HUES48 (cell line): Measurements from ENCODE around the gene CELF1.
"Not testable (repeated sequence)": the region's sequence is repeated elsewhere in the genome, so short reads cannot be mapped to it uniquely, and the experiment has no call there.

Experiments
- H3K27ac ChIP-seq: one replicate; pipeline ENCODE4 v1.7.0; 2013; ENCODE audit warnings: low read depth, low read length, inconsistent platforms
- H3K27me3 ChIP-seq: 2 replicates; pipeline ENCODE4 v1.6.1; 2013; ENCODE audit warnings: mild to moderate bottlenecking, low read length; ENCODE audit not compliant: control insufficient read depth, insufficient read depth
- H3K36me3 ChIP-seq: 2 replicates; pipeline ENCODE4 v1.6.1; 2013; ENCODE audit warnings: low read length; ENCODE audit not compliant: control insufficient read depth, insufficient read depth
- H3K4me1 ChIP-seq: 2 replicates; pipeline ENCODE4 v1.6.1; 2013; ENCODE audit warnings: mild to moderate bottlenecking, low read length; ENCODE audit not compliant: control insufficient read depth, insufficient read depth
- H3K4me3 ChIP-seq: 2 replicates; pipeline ENCODE4 v1.5.1; 2013; ENCODE audit warnings: mild to moderate bottlenecking, low read depth, low read length
- H3K9ac ChIP-seq: 2 replicates; pipeline ENCODE4 v1.6.1; 2013; ENCODE audit warnings: mild to moderate bottlenecking, low read depth, low read length, moderate library complexity
- H3K9me3 ChIP-seq: 2 replicates; pipeline ENCODE4 v1.6.1; 2013; ENCODE audit warnings: low read length; ENCODE audit not compliant: control insufficient read depth, insufficient read depth

CELF1 gene

GRCh38 chr11:47538741-47539565 lies 14.0 kb downstream of the CELF1 start:
- Histone ChIP-seq H3K4me1 (peaks cover 22% of the 10 kb centered on the region), H3K9ac (no peak overlapping the region; the same call in 1 of the 2 replicates), H3K27ac (no peak overlapping the region)

DNA sequence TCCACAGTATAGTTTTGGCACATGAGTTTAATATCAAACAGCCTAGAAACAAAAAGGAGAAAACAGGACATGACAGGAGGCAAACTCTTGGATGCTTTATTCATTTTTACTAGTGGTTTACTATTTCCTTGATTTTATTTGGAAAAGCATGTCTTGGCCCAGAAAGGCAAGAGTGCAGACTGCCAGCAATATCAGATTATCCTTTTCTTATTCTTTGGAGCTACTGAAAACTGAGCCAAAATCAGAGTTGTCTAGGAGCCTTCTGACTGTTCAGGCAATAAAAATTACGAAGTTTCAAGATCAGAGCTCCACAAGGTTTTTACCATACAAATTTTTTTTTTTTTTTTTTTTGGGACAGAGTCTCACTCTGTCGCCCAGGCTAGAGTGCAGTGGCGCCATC lies 16.0 kb downstream of the CELF1 start:
- no peaks in the 10 kb centered on the region for H3K9me3 ChIP-seq
- no peaks in the 10 kb centered on the region for H3K27me3 ChIP-seq
- no peak overlapping the region for H3K4me3 ChIP-seq
- no peak overlapping the region for H3K9ac ChIP-seq
- peaks cover 23% of the 10 kb centered on the region for H3K4me1 ChIP-seq
- no peak overlapping the region for H3K27ac ChIP-seq
- 0 out of 2 replicates have a peak, but pooled peaks cover 4% of the 10 kb centered on the region for H3K36me3 ChIP-seq

More at GRCh38 chr11:47538741-47539565, 14.0 kb downstream of the CELF1 start:
- no peaks in the 10 kb centered on the region for H3K9me3 ChIP-seq
- no peak overlapping the region for H3K4me3 ChIP-seq
- 0 out of 2 replicates have a peak, but pooled peaks cover 4% of the 10 kb centered on the region for H3K36me3 ChIP-seq
- no peaks in the 10 kb centered on the region for H3K27me3 ChIP-seq

- Histone ChIP-seq H3K27ac (no peak overlapping the region), H3K4me3 (no peak overlapping the region), H3K27me3 (no peaks in the 10 kb centered on the region), H3K4me1 (peaks cover 17% of the 10 kb centered on the region), H3K9me3 (no peaks in the 10 kb centered on the region), H3K36me3 (0 out of 2 replicates have a peak, but pooled peaks cover 4% of the 10 kb centered on the region), H3K9ac (no peak overlapping the region)
Measured at GRCh38 chr11:47534704-47535251, 18.2 kb downstream of the CELF1 start.

- H3K9me3 ChIP-seq: no peaks in the 10 kb centered on the region
- no peak overlapping the region for H3K9ac ChIP-seq
- no peak overlapping the region for H3K27ac ChIP-seq
- H3K36me3 ChIP-seq: 0 out of 2 replicates have a peak, but pooled peaks cover 4% of the 10 kb centered on the region
- no peaks in the 10 kb centered on the region for H3K27me3 ChIP-seq
- no peak overlapping the region for H3K4me3 ChIP-seq
- H3K4me1 ChIP-seq: peaks cover 8% of the 10 kb centered on the region
Measured at GRCh38 chr11:47533690-47534151, 19.2 kb downstream of the CELF1 start.

- Histone ChIP-seq H3K9me3 (no peaks in the 10 kb centered on the region), H3K4me3 (no peak overlapping the region), H3K27ac (peak overlapping the region; percentile 8), H3K4me1 (peaks cover 6% of the 10 kb centered on the region), H3K36me3 (0 out of 2 replicates have a peak, but pooled peaks cover 4% of the 10 kb centered on the region), H3K9ac (no peak overlapping the region), H3K27me3 (no peaks in the 10 kb centered on the region)
Measured at GRCh38 chr11:47532597-47533213, 20.2 kb downstream of the CELF1 start.

DNA sequence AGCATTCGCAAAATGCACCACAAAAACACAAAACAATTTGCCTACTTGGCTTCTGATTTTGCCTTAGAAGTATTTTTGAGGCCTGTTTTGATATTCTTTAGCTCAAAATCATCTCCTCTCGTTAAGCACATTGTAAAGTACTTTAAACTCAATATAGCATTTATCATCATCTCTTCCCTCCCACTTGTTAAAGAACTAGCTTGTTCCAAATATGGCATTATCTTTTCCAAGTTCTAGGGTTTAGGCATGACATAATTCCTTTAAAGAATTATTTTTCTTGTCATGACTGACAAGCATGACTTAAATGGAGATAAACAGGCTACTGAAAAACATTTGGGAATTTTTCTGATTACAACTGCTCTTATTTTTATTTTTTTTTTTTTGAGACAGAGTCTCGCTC lies 21.3 kb downstream of the CELF1 start:
- Histone ChIP-seq H3K36me3 (0 out of 2 replicates have a peak, but pooled peaks cover 4% of the 10 kb centered on the region), H3K4me1 (peaks cover 6% of the 10 kb centered on the region), H3K9ac (no peak overlapping the region), H3K9me3 (no peaks in the 10 kb centered on the region), H3K4me3 (no peak overlapping the region), H3K27me3 (no peaks in the 10 kb centered on the region), H3K27ac (no peak overlapping the region)

GRCh38 chr11:47530721-47531120 lies 22.2 kb downstream of the CELF1 start:
- H3K27ac ChIP-seq, H3K36me3 ChIP-seq, H3K9ac ChIP-seq, H3K9me3 ChIP-seq, H3K27me3 ChIP-seq, H3K4me3 ChIP-seq: not testable (repeated sequence)
- H3K4me1 ChIP-seq: peaks cover 14% of the 10 kb centered on the region

- Histone ChIP-seq H3K4me3 (no peak overlapping the region), H3K27ac (no peak overlapping the region), H3K36me3 (0 out of 2 replicates have a peak, but pooled peaks cover 4% of the 10 kb centered on the region), H3K4me1 (peaks cover 22% of the 10 kb centered on the region), H3K9ac (no peak overlapping the region), H3K9me3 (no peaks in the 10 kb centered on the region), H3K27me3 (no peaks in the 10 kb centered on the region)
Measured at GRCh38 chr11:47529951-47530350, 23.0 kb downstream of the CELF1 start.

GRCh38 chr11:47527186-47527585 lies 25.7 kb downstream of the CELF1 start:
- Histone ChIP-seq H3K27me3 (no peaks in the 10 kb centered on the region), H3K9ac (no peak overlapping the region), H3K4me3 (no peak overlapping the region), H3K9me3 (no peaks in the 10 kb centered on the region), H3K4me1 (peaks cover 35% of the 10 kb centered on the region), H3K36me3 (no peaks in the 10 kb centered on the region), H3K27ac (no peak overlapping the region)

DNA sequence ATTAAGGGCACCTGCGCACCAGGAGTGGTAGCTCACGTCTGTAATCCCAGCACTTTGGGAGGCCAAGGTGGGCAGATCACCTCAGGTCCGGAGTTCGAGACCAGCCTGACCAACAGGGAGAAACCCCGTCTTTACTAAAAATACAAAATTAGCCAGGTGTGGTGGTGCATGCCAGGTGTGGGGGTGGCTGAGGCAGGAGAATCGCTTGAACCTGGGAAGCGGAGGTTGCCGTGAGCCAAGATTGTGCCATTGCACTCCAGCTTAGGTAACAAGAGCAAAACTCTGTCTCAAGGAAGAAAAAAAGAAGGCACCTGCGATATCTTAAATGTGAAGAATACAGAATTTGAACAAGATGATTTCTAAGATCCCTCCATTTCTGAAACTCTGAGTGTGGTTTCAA lies 26.9 kb downstream of the CELF1 start:
- H3K27ac ChIP-seq, H3K4me3 ChIP-seq, H3K36me3 ChIP-seq, H3K27me3 ChIP-seq, H3K9ac ChIP-seq, H3K9me3 ChIP-seq: not testable (repeated sequence)
- peaks cover 35% of the 10 kb centered on the region for H3K4me1 ChIP-seq
